ENCODE data around the gene WNT7A. TPM values are rescaled to one million over a fixed set of nuclear protein-coding genes. Genes with fewer than 3 reads are reported as not detected.

The WNT7A gene
- total and polyA plus RNA-seq, 2 donors (not counting 1 experiment from before 2014, with no cell fraction given) = not detected

DNA sequence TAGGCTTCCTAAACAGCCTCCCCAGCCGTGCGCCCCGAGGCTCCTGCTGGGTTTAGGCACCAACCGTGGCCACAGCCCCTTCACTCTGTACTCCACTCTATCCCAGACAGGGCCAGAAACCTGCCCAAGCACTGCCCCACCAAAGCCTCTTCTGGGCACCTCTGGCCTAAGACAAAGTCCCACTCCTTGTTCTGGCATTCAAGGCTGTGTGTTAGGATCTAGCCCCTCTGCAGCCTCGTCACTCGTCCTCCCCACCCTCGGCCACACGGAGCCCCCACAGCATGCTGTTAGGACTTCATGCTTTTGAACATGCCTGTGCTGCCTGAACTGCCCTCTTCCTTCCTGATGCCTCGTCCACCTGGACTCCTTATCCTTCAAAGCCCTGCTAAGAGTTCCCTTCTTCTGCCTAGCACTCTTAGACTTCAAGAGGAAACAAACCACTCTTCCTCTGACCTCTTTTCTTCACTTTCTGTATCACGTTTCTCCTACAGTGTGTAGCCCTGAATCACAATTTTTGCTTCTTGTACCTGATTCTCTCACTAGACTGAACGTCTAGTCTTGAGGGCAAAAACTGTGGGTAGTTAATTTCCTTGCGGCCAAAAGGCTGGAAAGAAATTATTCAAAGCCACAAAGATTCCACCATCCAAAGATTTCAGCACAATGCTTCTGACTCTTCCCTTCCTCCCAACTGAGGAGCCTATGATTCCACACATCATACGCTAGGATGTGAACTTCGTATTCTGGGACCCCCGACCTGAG, 28.6 kb downstream of the WNT7A start:
- 65% methylated on average over 10 of the region's 15 CpGs for WGBS (ENCODE audit: insufficient coverage)
- TF ChIP-seq, protein P1, sequence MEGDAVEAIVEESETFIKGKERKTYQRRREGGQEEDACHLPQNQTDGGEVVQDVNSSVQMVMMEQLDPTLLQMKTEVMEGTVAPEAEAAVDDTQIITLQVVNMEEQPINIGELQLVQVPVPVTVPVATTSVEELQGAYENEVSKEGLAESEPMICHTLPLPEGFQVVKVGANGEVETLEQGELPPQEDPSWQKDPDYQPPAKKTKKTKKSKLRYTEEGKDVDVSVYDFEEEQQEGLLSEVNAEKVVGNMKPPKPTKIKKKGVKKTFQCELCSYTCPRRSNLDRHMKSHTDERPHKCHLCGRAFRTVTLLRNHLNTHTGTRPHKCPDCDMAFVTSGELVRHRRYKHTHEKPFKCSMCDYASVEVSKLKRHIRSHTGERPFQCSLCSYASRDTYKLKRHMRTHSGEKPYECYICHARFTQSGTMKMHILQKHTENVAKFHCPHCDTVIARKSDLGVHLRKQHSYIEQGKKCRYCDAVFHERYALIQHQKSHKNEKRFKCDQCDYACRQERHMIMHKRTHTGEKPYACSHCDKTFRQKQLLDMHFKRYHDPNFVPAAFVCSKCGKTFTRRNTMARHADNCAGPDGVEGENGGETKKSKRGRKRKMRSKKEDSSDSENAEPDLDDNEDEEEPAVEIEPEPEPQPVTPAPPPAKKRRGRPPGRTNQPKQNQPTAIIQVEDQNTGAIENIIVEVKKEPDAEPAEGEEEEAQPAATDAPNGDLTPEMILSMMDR (IDR thresholded peaks at IDR 0.05) = no peak

DNA sequence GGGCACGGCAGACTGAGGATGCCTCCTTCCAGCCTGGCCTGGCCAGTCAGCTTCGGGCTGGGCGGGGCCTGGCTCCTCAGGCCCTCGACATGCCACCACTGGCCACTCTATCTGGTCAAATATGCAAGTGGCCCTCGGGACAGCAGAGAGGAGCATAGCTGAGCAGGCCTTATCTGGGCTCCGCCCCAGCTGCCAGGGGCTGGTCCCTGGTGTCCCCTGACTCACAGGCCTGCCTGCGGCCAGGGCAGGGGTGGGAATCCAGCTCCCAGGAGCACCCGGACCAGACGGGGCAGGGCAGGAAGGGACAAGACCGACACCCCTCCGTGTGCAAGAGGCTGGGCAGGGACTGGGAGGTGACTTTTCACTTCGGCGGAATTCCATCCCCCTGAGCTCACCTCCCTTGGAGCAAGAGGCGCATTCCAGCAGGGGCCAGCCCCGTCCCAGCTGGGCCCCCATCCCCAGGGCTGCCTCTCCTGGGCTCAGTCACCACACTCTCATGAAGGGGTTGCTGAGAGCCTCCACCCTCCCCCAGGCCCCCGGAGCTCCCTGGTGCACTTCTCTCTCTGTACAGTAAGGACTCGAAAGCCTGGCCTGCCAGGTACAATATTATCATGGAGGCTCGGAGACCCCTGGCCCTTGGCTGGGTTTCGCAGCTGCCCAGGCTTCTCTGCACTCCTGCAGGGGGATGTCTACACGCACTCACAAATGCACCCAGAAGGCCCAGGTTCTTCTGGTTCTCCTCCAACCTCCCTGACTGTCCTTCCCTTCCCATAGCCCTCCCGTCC, 29.5 kb downstream of the WNT7A start:
- no peaks in the 10 kb centered on the region for H4K20me1 ChIP-seq (ENCODE audit: control insufficient read depth, insufficient read depth, low read length, poor library complexity, severe bottlenecking)
- H3K27me3 ChIP-seq (replicated peaks in 1 of 4; ENCODE audit: control extremely low read depth in 1 of 4, control insufficient read depth in 3 of 4, insufficient read depth in 4 of 4, low read length in 3 of 4) = peaks cover 0 to 5% (median 0%) of the 10 kb centered on the region in 4 experiments
- H3K79me2 ChIP-seq (ENCODE audit: control insufficient read depth, insufficient read depth, low read length) = no peaks in the 10 kb centered on the region
- H3K9me3 ChIP-seq (ENCODE audit: control extremely low read depth in 1 of 3, control insufficient read depth in 2 of 3, insufficient read depth in 1 of 3, low read length in 2 of 3) = peaks cover 0 to 3% (median 0%) of the 10 kb centered on the region in 3 donors
- 87% methylated on average over 20 of the region's 21 CpGs for WGBS (ENCODE audit: insufficient coverage)
- H2AFZ ChIP-seq (ENCODE audit: insufficient read depth, low read depth, low read length, poor library complexity, severe bottlenecking) = no peak overlapping the region
- H3K9ac ChIP-seq (ENCODE audit: low read length) = no peak overlapping the region
- Mint-ChIP-seq H3K4me1 (no peaks in the 10 kb centered on the region), H3K27me3 (peaks cover 26% of the 10 kb centered on the region), H3K27ac (no peak overlapping the region), H3K4me3 (no peak overlapping the region), H3K9me3 (ENCODE audit: insufficient read depth) (no peaks in the 10 kb centered on the region)
- DNase-seq = no peak
- no peak for ATAC-seq (ENCODE audit: low read depth)
- H3K36me3 ChIP-seq (replicated peaks in 1 of 2; ENCODE audit: control extremely low read depth in 1 of 2, control insufficient read depth in 1 of 2, extremely low read depth in 1 of 2, insufficient read depth in 2 of 2, low read length in 1 of 2) = no peaks in the 10 kb centered on the region
- H3K4me2 ChIP-seq (replicated peaks; ENCODE audit: low read depth, low read length, poor library complexity, severe bottlenecking) = no peak overlapping the region
- intact Hi-C loops (cut with micrococcal nuclease) = no loop called here
- POLR2A ChIA-PET = no interaction called here
- no peak overlapping the region for H3K4me3 ChIP-seq (ENCODE audit: control extremely low read depth in 1 of 5, extremely low read depth in 1 of 5, insufficient read depth in 1 of 5, low read depth in 2 of 5, low read length in 4 of 5)
- CTCF ChIA-PET = no interaction called here
- TF ChIP-seq, protein P1 (IDR thresholded peaks at IDR 0.05) = no peak
- TF ChIP-seq EZH2 (IDR thresholded peaks at IDR 0.05; ENCODE audit: borderline replicate concordance, insufficient read depth, low read depth, low read length, poor library complexity, severe bottlenecking) = no peak
- no peak overlapping the region for H3K27ac ChIP-seq (ENCODE audit: low read length in 2 of 2)
- H3K4me1 ChIP-seq (ENCODE audit: control insufficient read depth in 2 of 2, insufficient read depth in 2 of 2, low read length in 2 of 2) = no peaks in the 10 kb centered on the region

More for the DNA sequence above, 28.6 kb downstream of the WNT7A start:
- H3K9me3 ChIP-seq (ENCODE audit: control extremely low read depth in 1 of 3, control insufficient read depth in 2 of 3, insufficient read depth in 1 of 3, low read length in 2 of 3) = peaks cover 0 to 3% (median 0%) of the 10 kb centered on the region in 3 donors
- no peak overlapping the region for H3K27ac Mint-ChIP-seq
- no peak overlapping the region for H2AFZ ChIP-seq (ENCODE audit: insufficient read depth, low read depth, low read length, poor library complexity, severe bottlenecking)
- H3K36me3 ChIP-seq (replicated peaks in 1 of 2; ENCODE audit: control extremely low read depth in 1 of 2, control insufficient read depth in 1 of 2, extremely low read depth in 1 of 2, insufficient read depth in 2 of 2, low read length in 1 of 2) = no peaks in the 10 kb centered on the region
- DNase-seq (no peak), ATAC-seq (ENCODE audit: low read depth) (no peak)
- no peak overlapping the region for H3K4me3 ChIP-seq (ENCODE audit: control extremely low read depth in 1 of 5, extremely low read depth in 1 of 5, insufficient read depth in 1 of 5, low read depth in 2 of 5, low read length in 4 of 5)
- no peaks in the 10 kb centered on the region for H3K4me1 Mint-ChIP-seq
- H3K4me2 ChIP-seq (replicated peaks; ENCODE audit: low read depth, low read length, poor library complexity, severe bottlenecking) = no peak overlapping the region
- no peaks in the 10 kb centered on the region for H4K20me1 ChIP-seq (ENCODE audit: control insufficient read depth, insufficient read depth, low read length, poor library complexity, severe bottlenecking)
- ChIA-PET POLR2A (no interaction called here), CTCF (no interaction called here)
- no peak overlapping the region for H3K9ac ChIP-seq (ENCODE audit: low read length)
- H3K4me3 Mint-ChIP-seq = no peak overlapping the region
- no peaks in the 10 kb centered on the region for H3K79me2 ChIP-seq (ENCODE audit: control insufficient read depth, insufficient read depth, low read length)
- no peaks in the 10 kb centered on the region for H3K9me3 Mint-ChIP-seq (ENCODE audit: insufficient read depth)
- intact Hi-C loops (cut with micrococcal nuclease) = no loop called here
- peaks cover 0 to 7% (median 0%) of the 10 kb centered on the region in 4 experiments for H3K27me3 ChIP-seq (replicated peaks in 1 of 4; ENCODE audit: control extremely low read depth in 1 of 4, control insufficient read depth in 3 of 4, insufficient read depth in 4 of 4, low read length in 3 of 4)
- H3K27me3 Mint-ChIP-seq = peaks cover 26% of the 10 kb centered on the region
- H3K27ac ChIP-seq (ENCODE audit: low read length in 2 of 2) = no peak overlapping the region
- no peaks in the 10 kb centered on the region for H3K4me1 ChIP-seq (ENCODE audit: control insufficient read depth in 2 of 2, insufficient read depth in 2 of 2, low read length in 2 of 2)

Measured in B cell (primary cell).